SK-N-MC (cell line): Measurements from ENCODE around the gene SLC13A4.
"Not testable (repeated sequence)": the region's sequence is repeated elsewhere in the genome, so short reads cannot be mapped to it uniquely, and the experiment has no call there.

Experiments
- DNase-seq: peaks from one replicate; pipeline ENCODE4 v3.0.0-alpha.2; 2011; ENCODE audit warnings: low read depth, low spot score
- H3K27ac ChIP-seq: fragments of 200-600 bp; sonication (generic); 2 replicates; pipeline ENCODE4 v1.5.1; 2016; ENCODE audit warnings: mixed run types
- H3K36me3 ChIP-seq: fragments of 200-600 bp; sonication (generic); 2 replicates; pipeline ENCODE4 v1.6.1; 2017; ENCODE audit warnings: antibody characterized with exemption, low read length, mixed read lengths; ENCODE audit not compliant: insufficient read depth
- H3K4me3 ChIP-seq: fragments of 200-600 bp; sonication (generic); 2 replicates; pipeline ENCODE4 v1.5.1; 2016
- H3K9ac ChIP-seq: fragments of 200-600 bp; sonication (generic); 2 replicates; pipeline ENCODE4 v1.8.0; 2017; ENCODE audit warnings: mixed run types, mixed read lengths; ENCODE audit not compliant: insufficient read length
- H3K9me3 ChIP-seq: fragments of 200-600 bp; sonication (generic); 2 replicates; pipeline ENCODE4 v1.6.1; 2017; ENCODE audit warnings: low read depth, mild to moderate bottlenecking, antibody characterized with exemption, low read length, moderate library complexity, mixed read lengths
- EZH2 ChIP-seq: fragments of 200-600 bp; sonication (generic); IDR thresholded peaks from one replicate; pipeline ENCODE4 v1.6.1; 2017; ENCODE audit warnings: antibody characterized with exemption
- FOXP2 ChIP-seq: optimal IDR thresholded peaks from 2 replicates; pipeline ENCODE3; 2011; ENCODE audit warnings: mild to moderate bottlenecking, moderate library complexity; ENCODE audit not compliant: insufficient read depth; ENCODE audit errors: extremely low read length, control extremely low read depth
- POLR2AphosphoS5 ChIP-seq: IDR thresholded peaks from 2 replicates; pipeline ENCODE4 v1.6.1; 2012; ENCODE audit warnings: mild to moderate bottlenecking, low read depth, low read length, borderline replicate concordance

SLC13A4 gene, protein sequence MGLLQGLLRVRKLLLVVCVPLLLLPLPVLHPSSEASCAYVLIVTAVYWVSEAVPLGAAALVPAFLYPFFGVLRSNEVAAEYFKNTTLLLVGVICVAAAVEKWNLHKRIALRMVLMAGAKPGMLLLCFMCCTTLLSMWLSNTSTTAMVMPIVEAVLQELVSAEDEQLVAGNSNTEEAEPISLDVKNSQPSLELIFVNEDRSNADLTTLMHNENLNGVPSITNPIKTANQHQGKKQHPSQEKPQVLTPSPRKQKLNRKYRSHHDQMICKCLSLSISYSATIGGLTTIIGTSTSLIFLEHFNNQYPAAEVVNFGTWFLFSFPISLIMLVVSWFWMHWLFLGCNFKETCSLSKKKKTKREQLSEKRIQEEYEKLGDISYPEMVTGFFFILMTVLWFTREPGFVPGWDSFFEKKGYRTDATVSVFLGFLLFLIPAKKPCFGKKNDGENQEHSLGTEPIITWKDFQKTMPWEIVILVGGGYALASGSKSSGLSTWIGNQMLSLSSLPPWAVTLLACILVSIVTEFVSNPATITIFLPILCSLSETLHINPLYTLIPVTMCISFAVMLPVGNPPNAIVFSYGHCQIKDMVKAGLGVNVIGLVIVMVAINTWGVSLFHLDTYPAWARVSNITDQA

DNA sequence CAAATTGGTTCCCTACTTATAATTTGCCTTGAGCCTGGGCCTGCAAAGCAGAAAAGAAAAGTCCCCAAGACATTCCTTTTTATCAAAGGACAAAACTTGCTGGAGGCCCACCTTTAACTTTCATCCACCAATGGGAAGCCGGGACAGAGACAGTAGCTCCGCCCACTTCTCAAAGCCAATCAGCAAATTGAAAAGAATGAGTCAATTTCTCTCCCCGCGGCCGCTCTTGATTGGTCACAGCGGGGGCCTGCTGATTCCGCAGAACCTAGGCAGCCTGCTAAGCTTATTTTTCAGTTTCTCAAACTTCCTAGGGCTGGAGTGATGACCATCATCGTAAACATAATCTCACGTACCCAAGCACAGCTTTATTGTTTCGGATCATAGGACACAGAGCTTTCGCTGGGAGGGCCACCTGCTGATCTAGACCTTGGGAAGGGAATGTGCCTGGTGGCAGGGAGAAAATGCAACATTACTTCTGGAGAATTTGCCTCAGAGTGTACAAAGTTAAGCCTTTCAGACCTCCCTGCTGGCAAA, at the start of gene SLC13A4:
TSS of gene SLC13A4 (minus strand) at position 51 of the 534 bp plus-strand sequence. CDS start 690 bp downstream, outside the sequence.
- no peak within 1 kb of the TSS for H3K27ac ChIP-seq
- peak within 1 kb of the TSS; percentile 55 for H3K4me3 ChIP-seq
- no peaks in the 10 kb centered on the region for H3K9me3 ChIP-seq
- H3K36me3 ChIP-seq = no peaks in the 10 kb centered on the region
- peak within 1 kb of the TSS; percentile 34 for H3K9ac ChIP-seq
- TF ChIP-seq FOXP2 (no peak), POLR2AphosphoS5 (no peak), EZH2 (no peak)
- peak; percentile 26 for DNase-seq

DNA sequence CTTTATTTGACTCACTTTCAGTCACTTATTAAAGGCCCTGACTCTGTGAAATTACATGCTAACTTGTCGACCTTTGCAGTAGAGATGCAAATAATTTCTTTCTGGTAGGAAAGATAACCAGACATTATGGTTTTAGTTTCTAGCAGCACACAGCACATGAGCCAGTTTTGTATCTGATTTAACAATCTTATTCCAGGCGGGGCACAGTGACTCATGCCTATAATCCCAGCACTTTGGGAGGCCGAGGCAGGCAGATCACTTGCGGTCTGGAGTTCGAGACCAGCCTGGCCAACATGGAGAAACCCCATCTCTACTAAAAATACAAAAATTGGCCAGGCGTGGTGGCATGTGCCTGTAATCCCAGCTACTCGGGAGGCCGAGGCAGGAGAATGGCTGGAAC, 47.9 kb upstream of the SLC13A4 start:
- not testable (repeated sequence) for H3K9ac ChIP-seq, H3K4me3 ChIP-seq, DNase-seq, H3K9me3 ChIP-seq, H3K36me3 ChIP-seq, H3K27ac ChIP-seq

DNA sequence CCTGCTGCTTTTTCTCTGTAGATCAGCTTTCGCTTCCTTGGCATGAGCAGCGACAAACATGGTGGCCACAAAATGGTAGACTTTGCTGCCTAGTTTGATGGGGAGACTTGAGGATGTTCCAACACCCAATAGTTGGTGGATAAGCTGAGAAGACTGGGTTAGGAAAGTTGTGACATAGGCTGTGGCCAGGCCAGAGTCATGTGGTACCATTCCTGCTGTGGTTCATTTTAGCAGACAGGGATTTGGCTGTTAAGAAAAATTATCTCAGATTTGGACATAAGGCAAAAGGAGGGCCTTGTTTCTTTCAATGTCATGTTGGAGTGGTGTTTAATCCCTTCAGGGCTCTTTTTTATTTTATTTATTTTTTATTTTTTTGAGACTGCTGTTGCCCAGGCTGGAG, 47.2 kb upstream of the SLC13A4 start:
- DNase-seq = no peak
- H3K9me3 ChIP-seq = no peaks in the 10 kb centered on the region; the same call in 1 of the 2 replicates
- no peak overlapping the region for H3K4me3 ChIP-seq
- H3K36me3 ChIP-seq = no peaks in the 10 kb centered on the region
- no peak overlapping the region for H3K27ac ChIP-seq
- H3K9ac ChIP-seq = no peak overlapping the region
- TF ChIP-seq FOXP2 = no peak
- no peak for TF ChIP-seq POLR2AphosphoS5
- TF ChIP-seq EZH2 = no peak

DNA sequence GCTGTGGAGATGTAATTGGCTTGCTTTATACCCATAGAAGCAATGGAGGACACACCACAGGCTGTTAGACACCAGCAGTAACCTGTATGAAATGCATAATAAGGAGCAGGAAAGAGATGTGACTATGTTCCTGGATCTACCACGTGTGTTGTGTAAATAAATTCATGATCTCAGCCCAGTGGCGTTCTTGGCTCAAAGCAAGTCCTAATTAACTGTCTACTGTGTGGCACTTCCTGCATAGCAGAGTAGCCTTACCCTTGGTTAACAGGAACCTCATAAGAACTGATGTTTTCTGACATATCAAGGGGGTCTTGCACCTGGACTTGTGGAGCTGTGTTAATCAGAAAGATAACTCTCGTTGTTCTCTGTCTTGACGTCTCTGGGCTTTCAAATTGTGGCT, 46.3 kb upstream of the SLC13A4 start:
- H3K9me3 ChIP-seq = no peaks in the 10 kb centered on the region; the same call in 1 of the 2 replicates
- no peak overlapping the region for H3K9ac ChIP-seq
- H3K4me3 ChIP-seq = no peak overlapping the region
- H3K36me3 ChIP-seq = no peaks in the 10 kb centered on the region
- TF ChIP-seq EZH2 (no peak), FOXP2 (no peak), POLR2AphosphoS5 (no peak)
- H3K27ac ChIP-seq = no peak overlapping the region
- no peak for DNase-seq

DNA sequence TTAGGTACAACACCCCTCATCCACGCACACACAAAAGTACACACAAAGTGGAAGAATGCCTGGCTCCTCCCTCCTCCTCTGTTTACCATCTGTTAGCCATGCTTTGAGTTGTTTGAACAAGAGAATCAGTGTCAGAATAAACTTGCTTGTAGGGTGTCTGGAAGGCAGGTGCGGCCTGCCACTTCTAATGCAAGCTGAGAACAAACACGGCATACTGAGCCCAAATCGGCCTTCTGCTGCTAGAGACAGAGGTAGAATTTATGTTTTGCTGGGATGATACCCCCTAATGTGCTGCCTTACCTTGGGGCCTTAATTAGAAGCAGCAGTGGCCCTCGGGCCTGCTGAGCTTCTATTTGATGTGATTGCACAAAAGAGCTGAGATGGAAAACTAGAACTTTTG, 45.5 kb upstream of the SLC13A4 start:
- Histone ChIP-seq H3K4me3 (no peak overlapping the region), H3K9me3 (no peaks in the 10 kb centered on the region; the same call in 1 of the 2 replicates), H3K36me3 (no peaks in the 10 kb centered on the region), H3K9ac (no peak overlapping the region), H3K27ac (no peak overlapping the region)
- DNase-seq = no peak
- TF ChIP-seq FOXP2 = no peak

DNA sequence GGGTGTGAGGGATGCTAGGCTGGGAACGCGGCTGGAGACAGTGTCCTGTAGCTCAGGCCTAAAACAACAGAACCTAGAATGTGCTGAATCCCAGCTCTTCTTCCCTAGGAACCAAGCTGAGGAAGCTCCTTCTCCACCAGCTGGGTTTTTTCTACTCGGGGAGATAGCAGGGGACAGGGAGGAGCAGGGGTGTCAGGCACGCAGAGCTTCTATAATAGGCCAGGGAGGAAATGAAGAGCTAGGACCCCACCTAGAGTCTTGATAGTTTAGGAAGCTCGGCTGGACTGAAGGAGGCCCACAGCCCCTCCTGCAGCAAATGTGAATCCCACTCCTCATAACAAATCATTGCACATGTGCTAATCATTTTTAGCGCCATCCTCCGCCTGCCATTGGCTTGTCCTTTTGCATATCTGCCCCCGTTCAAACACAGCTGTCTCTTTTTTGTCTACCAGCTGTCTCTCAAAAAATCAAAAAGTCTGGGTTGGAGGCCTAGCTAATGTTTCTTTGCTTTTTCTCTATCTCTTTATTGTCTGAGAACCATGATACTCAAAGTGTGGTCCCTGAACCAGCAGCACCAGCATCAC, 44.7 kb upstream of the SLC13A4 start:
- Histone ChIP-seq H3K4me3 (no peak overlapping the region), H3K9me3 (no peaks in the 10 kb centered on the region), H3K9ac (no peak overlapping the region), H3K27ac (no peak overlapping the region), H3K36me3 (no peaks in the 10 kb centered on the region)
- TF ChIP-seq EZH2 = no peak
- no peak for TF ChIP-seq FOXP2
- no peak for TF ChIP-seq POLR2AphosphoS5
- no peak for DNase-seq

DNA sequence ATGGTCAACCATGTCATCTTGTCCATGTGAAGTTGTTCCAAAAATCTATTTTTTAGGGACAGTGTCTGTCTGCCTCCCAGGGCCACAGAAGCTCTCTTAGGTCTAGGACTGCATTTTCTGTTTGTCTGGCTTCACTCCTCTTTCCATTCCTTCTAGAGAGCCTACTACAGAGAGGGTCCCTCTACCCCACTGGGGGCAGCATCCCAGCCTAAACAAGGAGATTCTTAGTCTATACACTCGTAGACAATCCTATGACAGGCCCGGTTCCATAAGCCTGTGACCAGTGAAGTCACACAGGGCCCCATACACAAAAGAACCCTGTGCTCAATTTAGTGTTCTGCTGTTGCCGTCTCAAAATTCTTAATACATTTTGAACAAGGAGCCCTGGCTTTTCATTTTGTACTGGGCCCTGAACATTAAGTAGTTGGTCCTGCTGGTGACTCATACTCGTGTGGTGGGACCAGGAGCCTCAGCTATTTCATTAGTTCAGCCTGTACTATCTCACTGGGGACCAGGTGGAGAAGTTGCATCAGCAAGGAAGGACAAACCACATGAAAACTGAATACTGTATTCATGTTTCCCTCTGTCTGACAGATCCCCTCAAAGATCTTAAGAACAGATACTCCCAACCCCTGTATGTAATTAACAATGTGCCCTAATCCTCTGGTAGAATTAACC, 44.1 kb upstream of the SLC13A4 start:
- Histone ChIP-seq H3K9me3 (no peaks in the 10 kb centered on the region), H3K27ac (no peak overlapping the region)

DNA sequence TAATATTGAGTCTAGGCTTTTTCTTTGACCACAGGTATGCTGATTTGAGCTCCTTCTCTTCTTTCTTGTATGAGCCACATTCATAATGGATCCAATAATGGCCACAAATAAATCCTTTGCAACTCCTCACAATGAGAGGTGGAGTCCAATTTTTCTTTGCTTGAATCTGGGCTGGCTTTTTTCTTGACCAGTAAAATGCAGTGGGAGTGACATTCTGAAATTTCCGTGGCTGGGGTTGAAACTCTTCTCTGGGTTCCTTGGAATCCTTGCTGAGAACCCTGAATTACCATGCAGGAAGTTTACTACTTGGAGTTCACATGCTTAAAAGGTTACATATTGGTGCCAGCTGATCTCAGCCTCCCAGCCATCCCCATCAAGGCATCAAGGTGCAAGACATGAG, 43.1 kb upstream of the SLC13A4 start:
- DNase-seq = no peak
- no peak for TF ChIP-seq FOXP2
- TF ChIP-seq POLR2AphosphoS5 = no peak
- TF ChIP-seq EZH2 = no peak
- Histone ChIP-seq H3K27ac (no peak overlapping the region), H3K36me3 (no peaks in the 10 kb centered on the region), H3K4me3 (no peak overlapping the region), H3K9ac (no peak overlapping the region), H3K9me3 (no peaks in the 10 kb centered on the region)

More for the DNA sequence above, 44.1 kb upstream of the SLC13A4 start:
- no peak for DNase-seq
- Histone ChIP-seq H3K36me3 (no peaks in the 10 kb centered on the region), H3K9ac (no peak overlapping the region), H3K4me3 (no peak overlapping the region)
- TF ChIP-seq POLR2AphosphoS5 = no peak
- TF ChIP-seq FOXP2 = no peak
- no peak for TF ChIP-seq EZH2
